HG03469 (cell line): ENCODE results near the gene SNAPIN.

Experiments
- ATAC-seq: cut with Tn5 transposase; IDR thresholded peaks from one replicate; pipeline ENCODE4 v1.9.1; 2021; ENCODE audit warnings: mild to moderate bottlenecking, moderate library complexity, moderate number of reproducible peaks; ENCODE audit not compliant: unreplicated experiment

SNAPIN gene

GRCh38 chr1:153699768-153700167 is 41.3 kb downstream of the SNAPIN start:
- no peak for ATAC-seq

GRCh38 chr1:153705484-153705883 is 47.0 kb downstream of the SNAPIN start:
- no peak for ATAC-seq

- ATAC-seq: no peak
These were observed 52.5 kb downstream of the SNAPIN start for GRCh38 chr1:153711026-153711425.
